Hepatocyte (in vitro differentiated cells): Measurements from ENCODE around the gene GALNT7.

Experiments
- CTCF ChIP-seq: fragments of 200-600 bp; sonication (generic); IDR thresholded peaks from 2 replicates; pipeline ENCODE4 v1.5.1; 2016; ENCODE audit warnings: antibody characterized with exemption, mild to moderate bottlenecking; ENCODE audit not compliant: poor library complexity
- EZH2 ChIP-seq: fragments of 200-600 bp; sonication (generic); IDR thresholded peaks from 2 replicates; pipeline ENCODE4 v1.6.1; 2016; ENCODE audit warnings: antibody characterized with exemption, mild to moderate bottlenecking, borderline replicate concordance

- TF ChIP-seq CTCF (no peak), EZH2 (no peak)
Measured at GRCh38 chr4:173171987-173172386, 3.4 kb downstream of the GALNT7 start.
